ENCODE data around the gene MINDY4. TPM values are rescaled to one million over a fixed set of nuclear protein-coding genes. Genes with fewer than 3 reads are reported as not detected.

MINDY4 gene
- total RNA-seq, 1 experiment from 2014 or later: 3.0 TPM

DNA sequence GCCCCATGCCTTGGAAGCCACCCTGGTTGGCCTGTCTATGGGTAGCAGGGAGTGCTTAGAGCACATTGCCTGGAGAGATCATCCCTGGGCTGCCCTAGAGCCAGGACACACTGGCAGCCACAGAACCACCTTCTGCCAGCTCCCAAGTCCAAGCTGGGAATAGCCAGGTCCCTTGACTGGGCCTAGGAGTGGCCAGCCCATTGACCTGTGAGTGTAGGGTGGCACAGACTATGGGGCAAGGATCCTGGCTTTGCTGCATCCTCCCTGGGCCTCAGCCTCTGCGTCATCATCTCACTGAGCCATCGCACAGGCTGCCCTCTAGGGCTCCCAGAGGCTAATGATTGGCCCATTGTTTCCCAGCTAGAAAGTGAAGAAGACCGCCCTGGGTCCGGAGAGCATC, 147.5 kb downstream of the MINDY4 start:
- H4K20me1 ChIP-seq (ENCODE audit: low read length): no peaks in the 10 kb centered on the region
- ChIA-PET CTCF (no interaction called here), POLR2A (ENCODE audit: unreplicated experiment) (no interaction called here)
- no peak for TF ChIP-seq EZH2phosphoT487 (IDR thresholded peaks at IDR 0.05; ENCODE audit: borderline replicate concordance, low read length)
- TF ChIP-seq, protein P1, sequence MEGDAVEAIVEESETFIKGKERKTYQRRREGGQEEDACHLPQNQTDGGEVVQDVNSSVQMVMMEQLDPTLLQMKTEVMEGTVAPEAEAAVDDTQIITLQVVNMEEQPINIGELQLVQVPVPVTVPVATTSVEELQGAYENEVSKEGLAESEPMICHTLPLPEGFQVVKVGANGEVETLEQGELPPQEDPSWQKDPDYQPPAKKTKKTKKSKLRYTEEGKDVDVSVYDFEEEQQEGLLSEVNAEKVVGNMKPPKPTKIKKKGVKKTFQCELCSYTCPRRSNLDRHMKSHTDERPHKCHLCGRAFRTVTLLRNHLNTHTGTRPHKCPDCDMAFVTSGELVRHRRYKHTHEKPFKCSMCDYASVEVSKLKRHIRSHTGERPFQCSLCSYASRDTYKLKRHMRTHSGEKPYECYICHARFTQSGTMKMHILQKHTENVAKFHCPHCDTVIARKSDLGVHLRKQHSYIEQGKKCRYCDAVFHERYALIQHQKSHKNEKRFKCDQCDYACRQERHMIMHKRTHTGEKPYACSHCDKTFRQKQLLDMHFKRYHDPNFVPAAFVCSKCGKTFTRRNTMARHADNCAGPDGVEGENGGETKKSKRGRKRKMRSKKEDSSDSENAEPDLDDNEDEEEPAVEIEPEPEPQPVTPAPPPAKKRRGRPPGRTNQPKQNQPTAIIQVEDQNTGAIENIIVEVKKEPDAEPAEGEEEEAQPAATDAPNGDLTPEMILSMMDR (conservative IDR thresholded peaks at IDR 0.05; ENCODE audit: low read depth, low read length): no peak
- TF ChIP-seq EZH2 (IDR thresholded peaks at IDR 0.05; ENCODE audit: low read length, unreplicated experiment): no peak
- H3K27me3 ChIP-seq (ENCODE audit: low read length): no peaks in the 10 kb centered on the region
- no peak for DNase-seq
- no peaks in the 10 kb centered on the region for H3K9me2 ChIP-seq (replicated peaks; ENCODE audit: low read length)
- ATAC-seq: no peak
- H3K4me1 ChIP-seq (ENCODE audit: insufficient read depth, low read length): peaks cover 41% of the 10 kb centered on the region
- no peaks in the 10 kb centered on the region for H3F3A ChIP-seq (ENCODE audit: low read length, unreplicated experiment)
- intact Hi-C loops (cut with micrococcal nuclease): no loop called here
- H3K36me3 ChIP-seq (ENCODE audit: low read depth, low read length): no peaks in the 10 kb centered on the region
- H3K9me3 ChIP-seq (ENCODE audit: low read length): no peaks in the 10 kb centered on the region
- no peak overlapping the region for H3K4me2 ChIP-seq (ENCODE audit: low read length)
- H2AFZ ChIP-seq (ENCODE audit: low read length): no peak overlapping the region
- H3K27ac ChIP-seq (ENCODE audit: low read length): no peak overlapping the region
- no TSS peak for BruUV-seq (replicated peaks)
- H3K4me3 ChIP-seq (ENCODE audit: low read length): no peak overlapping the region
- no peaks in the 10 kb centered on the region for H3K79me2 ChIP-seq (ENCODE audit: low read length)
- no peak overlapping the region for H3K9ac ChIP-seq (ENCODE audit: low read length)

DNA sequence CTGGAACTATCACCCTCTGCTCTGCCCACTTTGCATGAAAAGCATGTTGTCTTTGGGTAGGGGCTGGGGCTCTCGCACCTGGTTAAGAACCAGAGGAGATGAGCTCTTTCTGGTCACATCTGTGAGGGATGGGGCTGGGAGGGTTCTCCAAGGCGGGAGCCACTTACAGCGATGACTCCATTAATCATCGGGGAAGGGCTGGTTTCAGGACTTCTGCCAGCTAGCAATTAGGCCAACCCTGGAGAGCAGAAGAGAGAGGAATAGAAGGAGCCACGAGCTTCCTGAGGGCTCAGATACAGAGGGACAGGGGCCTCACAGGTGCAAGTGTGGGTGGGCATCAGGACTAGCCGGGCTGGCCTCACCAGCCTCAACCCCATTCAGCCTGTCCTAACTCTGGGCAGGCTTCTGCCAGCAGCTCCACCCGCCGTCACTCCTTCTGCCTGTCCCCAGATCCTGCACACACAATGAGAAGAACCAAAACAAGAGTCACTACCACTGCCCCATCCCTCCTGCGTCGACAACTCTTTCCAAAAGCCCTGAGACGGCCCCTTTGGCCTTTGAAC, 148.9 kb downstream of the MINDY4 start:
- ChIA-PET CTCF (no interaction called here), POLR2A (ENCODE audit: unreplicated experiment) (interaction anchor here (0.6 kb wide), 3 partner anchors 10 to 24 kb away, joined by 4 to 8 read pairs (median 5); no protein-coding TSS in a partner anchor)
- ATAC-seq (peak; percentile 62), DNase-seq (peak; percentile 45)
- H3K36me3 ChIP-seq (ENCODE audit: low read depth, low read length): no peaks in the 10 kb centered on the region
- no peak overlapping the region for H2AFZ ChIP-seq (ENCODE audit: low read length)
- no peaks in the 10 kb centered on the region for H3K9me3 ChIP-seq (ENCODE audit: low read length)
- TF ChIP-seq, protein P1 (conservative IDR thresholded peaks at IDR 0.05; ENCODE audit: low read depth, low read length): no peak
- TF ChIP-seq EZH2 (IDR thresholded peaks at IDR 0.05; ENCODE audit: low read length, unreplicated experiment): no peak
- no peak for TF ChIP-seq EZH2phosphoT487 (IDR thresholded peaks at IDR 0.05; ENCODE audit: borderline replicate concordance, low read length)
- no TSS peak for BruUV-seq (replicated peaks)
- H3K9me2 ChIP-seq (replicated peaks; ENCODE audit: low read length): no peaks in the 10 kb centered on the region
- H3K27ac ChIP-seq (ENCODE audit: low read length): no peak overlapping the region
- no peaks in the 10 kb centered on the region for H3F3A ChIP-seq (ENCODE audit: low read length, unreplicated experiment)
- no peaks in the 10 kb centered on the region for H4K20me1 ChIP-seq (ENCODE audit: low read length)
- no peak overlapping the region for H3K4me3 ChIP-seq (ENCODE audit: low read length)
- intact Hi-C loops (cut with micrococcal nuclease): no loop called here
- H3K4me2 ChIP-seq (ENCODE audit: low read length): no peak overlapping the region
- H3K4me1 ChIP-seq (ENCODE audit: insufficient read depth, low read length): peaks cover 29% of the 10 kb centered on the region
- H3K9ac ChIP-seq (ENCODE audit: low read length): no peak overlapping the region
- no peaks in the 10 kb centered on the region for H3K79me2 ChIP-seq (ENCODE audit: low read length)
- no peaks in the 10 kb centered on the region for H3K27me3 ChIP-seq (ENCODE audit: low read length)

All from PC-3 (cell line).